ENCODE data around the gene LCN1.

DNA sequence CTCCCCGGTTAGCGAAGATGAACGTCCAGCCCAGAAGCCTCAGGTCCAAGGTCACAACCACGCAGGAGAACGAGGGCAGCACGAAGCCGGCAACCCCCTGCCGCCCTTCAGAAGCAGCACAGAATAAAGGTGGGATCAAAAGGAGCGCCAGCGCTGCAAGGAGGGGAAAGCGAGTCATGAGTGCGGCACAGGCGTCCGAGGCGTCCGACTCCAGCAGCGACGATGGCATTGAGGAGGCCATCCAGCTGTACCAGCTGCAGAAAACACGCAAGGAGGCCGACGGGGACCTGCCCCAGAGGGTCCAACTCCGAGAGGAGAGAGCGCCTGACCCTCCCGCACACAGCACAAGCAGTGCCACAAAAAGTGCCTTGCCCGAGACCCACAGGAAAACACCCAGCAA, 35.9 kb upstream of the LCN1 start:
- TF ChIP-seq POLR2A (IDR thresholded peaks at IDR 0.05) (no peak), EP300 (IDR thresholded peaks at IDR 0.05) (no peak)
- TF ChIP-seq, protein P1, sequence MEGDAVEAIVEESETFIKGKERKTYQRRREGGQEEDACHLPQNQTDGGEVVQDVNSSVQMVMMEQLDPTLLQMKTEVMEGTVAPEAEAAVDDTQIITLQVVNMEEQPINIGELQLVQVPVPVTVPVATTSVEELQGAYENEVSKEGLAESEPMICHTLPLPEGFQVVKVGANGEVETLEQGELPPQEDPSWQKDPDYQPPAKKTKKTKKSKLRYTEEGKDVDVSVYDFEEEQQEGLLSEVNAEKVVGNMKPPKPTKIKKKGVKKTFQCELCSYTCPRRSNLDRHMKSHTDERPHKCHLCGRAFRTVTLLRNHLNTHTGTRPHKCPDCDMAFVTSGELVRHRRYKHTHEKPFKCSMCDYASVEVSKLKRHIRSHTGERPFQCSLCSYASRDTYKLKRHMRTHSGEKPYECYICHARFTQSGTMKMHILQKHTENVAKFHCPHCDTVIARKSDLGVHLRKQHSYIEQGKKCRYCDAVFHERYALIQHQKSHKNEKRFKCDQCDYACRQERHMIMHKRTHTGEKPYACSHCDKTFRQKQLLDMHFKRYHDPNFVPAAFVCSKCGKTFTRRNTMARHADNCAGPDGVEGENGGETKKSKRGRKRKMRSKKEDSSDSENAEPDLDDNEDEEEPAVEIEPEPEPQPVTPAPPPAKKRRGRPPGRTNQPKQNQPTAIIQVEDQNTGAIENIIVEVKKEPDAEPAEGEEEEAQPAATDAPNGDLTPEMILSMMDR (IDR thresholded peaks at IDR 0.05): no peak

All from gastroesophageal sphincter (tissue), 3 donors.